HepG2 (cell line): ENCODE data around the gene NEDD8. TPM values are rescaled to one million over a fixed set of nuclear protein-coding genes. Genes with fewer than 3 reads are reported as not detected.

Source experiments
- AGO2 ChIP-seq: fragments of 200-400 bp; formaldehyde crosslinking; optimal IDR thresholded peaks from 2 replicates; pipeline ENCODE3; 2017; ENCODE audit warnings: mild to moderate bottlenecking, low read depth, low read length, moderate library complexity
- ARNTL ChIP-seq: sonication (generic); formaldehyde crosslinking; IDR thresholded peaks from 2 replicates; pipeline ENCODE4 v1.4.0; 2020; ENCODE audit warnings: mild to moderate bottlenecking, missing genetic modification reagents
- FOXA1 ChIP-seq, 2 experiments: fragments of 450-650 bp in 1 of 2; sonication (generic) in 1 of 2; formaldehyde crosslinking in 1 of 2; IDR thresholded peaks; 2 replicates each; pipeline versions ENCODE4 v1.4.0 to v1.6.1; 2016 to 2020; ENCODE audit warnings: missing genetic modification reagents in 1 of 2
- FOXP1 ChIP-seq, 2 experiments: fragments of 450-650 bp in 1 of 2; IDR thresholded peaks; 2 replicates each; pipeline ENCODE4 v1.6.1; 2017 to 2018; ENCODE audit warnings: antibody characterized with exemption in 1 of 2
- GATA4 ChIP-seq: sonication (generic); IDR thresholded peaks from 2 replicates; pipeline ENCODE4 v1.6.1; 2016; ENCODE audit warnings: antibody characterized with exemption, low read depth, borderline replicate concordance
- HOXA9 ChIP-seq: sonication (generic); formaldehyde crosslinking; IDR thresholded peaks from 2 replicates; pipeline ENCODE4 v1.8.1; 2022; ENCODE audit warnings: missing genetic modification reagents, mild to moderate bottlenecking, moderate library complexity, borderline replicate concordance
- JDP2 ChIP-seq: sonication (generic); formaldehyde crosslinking; IDR thresholded peaks from 2 replicates; pipeline ENCODE4 v1.8.1; 2022; ENCODE audit warnings: missing genetic modification reagents, borderline replicate concordance
- KDM4B ChIP-seq: sonication (generic); formaldehyde crosslinking; IDR thresholded peaks from 2 replicates; pipeline ENCODE4 v1.4.0; 2020; ENCODE audit warnings: missing genetic modification reagents
- KLF9 ChIP-seq: IDR thresholded peaks from 2 replicates; pipeline ENCODE4 v1.6.1; 2016; ENCODE audit warnings: low read depth
- LCORL ChIP-seq, 2 experiments: fragments of 450-650 bp in 1 of 2; sonication (generic) in 1 of 2; formaldehyde crosslinking in 1 of 2; IDR thresholded peaks; 2 replicates each; pipeline versions ENCODE4 v1.5.0 to v1.6.1; 2017 to 2020; ENCODE audit warnings: antibody characterized with exemption in 1 of 2, missing genetic modification reagents in 1 of 2
- PHF8 ChIP-seq: sonication (generic); formaldehyde crosslinking; IDR thresholded peaks from 2 replicates; pipeline ENCODE4 v1.5.0; 2020; ENCODE audit warnings: missing genetic modification reagents
- SNAI1 ChIP-seq: sonication (generic); formaldehyde crosslinking; IDR thresholded peaks from 2 replicates; pipeline ENCODE4 v1.5.0; 2020; ENCODE audit warnings: mild to moderate bottlenecking, missing genetic modification reagents, borderline replicate concordance
- SOX6 ChIP-seq, 2 experiments: fragments of 450-650 bp in 1 of 2; sonication (generic) in 1 of 2; formaldehyde crosslinking in 1 of 2; IDR thresholded peaks; 2 replicates each; pipeline versions ENCODE4 v1.4.0 to v1.6.1; 2017 to 2020; ENCODE audit warnings: antibody characterized with exemption in 1 of 2, mild to moderate bottlenecking in 1 of 2, missing genetic modification reagents in 1 of 2
- THRA ChIP-seq: sonication (generic); formaldehyde crosslinking; IDR thresholded peaks from 2 replicates; pipeline ENCODE4 v1.4.0; 2020; ENCODE audit warnings: missing genetic modification reagents, borderline replicate concordance
- ZNF441 ChIP-seq: sonication (generic); formaldehyde crosslinking; IDR thresholded peaks from 2 replicates; pipeline ENCODE4 v1.7.0; 2021; ENCODE audit warnings: missing genetic modification reagents, borderline replicate concordance
- ZNF468 ChIP-seq: sonication (generic); formaldehyde crosslinking; IDR thresholded peaks from 2 replicates; pipeline ENCODE4 v1.8.0; 2022; ENCODE audit warnings: mild to moderate bottlenecking, moderate library complexity, missing genetic modification reagents
- ZNF558 ChIP-seq: sonication (generic); formaldehyde crosslinking; IDR thresholded peaks from 2 replicates; pipeline ENCODE4 v1.9.0; 2022; ENCODE audit warnings: mild to moderate bottlenecking, missing genetic modification reagents, borderline replicate concordance
- ZNF567 ChIP-seq: sonication (generic); formaldehyde crosslinking; IDR thresholded peaks from 2 replicates; pipeline ENCODE4 v1.8.1; 2023; ENCODE audit warnings: mild to moderate bottlenecking, missing genetic modification reagents, borderline replicate concordance
- ZNF678 ChIP-seq: sonication (generic); formaldehyde crosslinking; IDR thresholded peaks from 2 replicates; pipeline ENCODE4 v1.4.0; 2020; ENCODE audit warnings: mild to moderate bottlenecking, missing genetic modification reagents
- ZNF7 ChIP-seq: IDR thresholded peaks from 2 replicates; pipeline ENCODE4 v1.6.1; 2016; ENCODE audit warnings: missing biosample characterization, missing genetic modification reagents
- ZSCAN25 ChIP-seq: sonication (generic); formaldehyde crosslinking; IDR thresholded peaks from 2 replicates; pipeline ENCODE4 v1.8.0; 2022; ENCODE audit warnings: mild to moderate bottlenecking, missing genetic modification reagents
- polyA plus RNA-seq, 8 experiments: library from polyadenylated mRNA; depleted of rRNA in 3 of 8; stranded (reverse) in 7 of 8; unstranded in 1 of 8; fragments of >200 nt; fragmentation: Illumina TruSeq in 4 of 8; extraction: Trizol in 4 of 8; gene quantifications; 2 replicates each; pipeline versions ENCODE4 v1.2.1 to v1.2.3, GENCODE V29; 2011 to 2016; ENCODE audit warnings: low read depth in 4 of 8, missing spikeins in 1 of 8, mixed read lengths in 1 of 8; ENCODE audit not compliant: insufficient read depth in 1 of 8
- total RNA-seq, 5 experiments: library from RNA; depleted of rRNA; stranded (reverse); fragments of >200 nt; fragmentation: Illumina TruSeq; extraction: Trizol; gene quantifications; 2 replicates each; pipeline ENCODE4 v1.2.3, GENCODE V29; 2016; ENCODE audit warnings: low read depth in 1 of 5
- TF ChIP-seq, protein P1 (sequence below): IDR thresholded peaks from 2 replicates; pipeline ENCODE4 v1.6.1; 2016; ENCODE audit warnings: low read depth
- TF ChIP-seq, protein P2 (sequence below): sonication (generic); formaldehyde crosslinking; IDR thresholded peaks from 2 replicates; pipeline ENCODE4 v1.8.0; 2022; ENCODE audit warnings: mild to moderate bottlenecking, missing genetic modification reagents, moderate library complexity
- TF ChIP-seq, protein P3 (sequence below): sonication (generic); formaldehyde crosslinking; IDR thresholded peaks from 2 replicates; pipeline ENCODE4 v1.4.0; 2020; ENCODE audit warnings: missing genetic modification reagents

NEDD8 gene
- total and polyA plus RNA-seq, 2 of the 13 experiments (the other 11 are each of a cell fraction or from before 2014, with no cell fraction given), result 535 to 713 TPM

DNA sequence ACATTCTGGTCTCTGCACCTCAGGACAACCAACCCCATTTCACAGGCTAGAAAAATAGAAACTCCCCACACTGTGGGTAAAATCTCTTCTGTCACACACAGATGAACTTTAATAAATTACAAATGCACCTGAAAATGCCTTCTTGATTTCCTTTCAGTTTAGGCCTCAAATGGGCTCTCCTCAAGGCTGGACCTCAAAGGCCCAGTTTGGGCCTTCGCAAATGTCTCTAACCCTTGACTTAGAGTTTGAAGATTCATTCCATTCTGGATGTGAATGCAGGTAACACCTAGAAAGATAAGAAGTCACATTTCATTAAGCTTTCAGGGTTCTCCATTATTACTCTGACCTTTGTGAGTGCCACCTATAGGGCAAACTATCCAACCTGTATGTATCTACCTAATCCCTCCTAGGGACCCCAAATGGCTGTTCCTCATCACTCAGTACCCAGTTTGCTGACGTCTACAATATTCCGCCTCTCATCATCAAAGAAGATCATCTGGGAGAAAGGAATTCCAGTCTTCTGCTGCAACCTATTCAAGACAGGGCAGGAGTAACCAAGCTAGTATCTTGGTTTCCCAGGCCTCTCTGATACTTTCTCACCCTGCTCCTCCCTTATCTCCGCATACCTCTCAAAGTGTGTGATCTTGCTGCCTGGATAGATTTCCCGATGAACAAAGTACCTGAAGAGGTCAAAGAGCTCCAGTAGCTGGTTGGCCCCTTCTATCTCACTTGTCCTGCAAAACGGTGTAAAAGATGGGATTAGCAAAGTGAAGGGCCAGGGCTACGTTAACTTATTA, 18.1 kb downstream of the NEDD8 start (continued):
- TF ChIP-seq ZSCAN25 (CRISPR knock-in tag) (no peak), SOX6 (IDR thresholded peaks at IDR 0.05) (no peak), SOX6 (CRISPR knock-in tag; IDR thresholded peaks at IDR 0.05) (no peak), FOXA1 (IDR thresholded peaks at IDR 0.05) (no peak), FOXA1 (CRISPR knock-in tag; IDR thresholded peaks at IDR 0.05) (no peak), SNAI1 (CRISPR knock-in tag) (0 out of 2 replicates have a peak, but pooled peaks have one; percentile 38), KDM4B (no peak), GATA4 (no peak), JDP2 (no peak), ZNF678 (no peak), ZNF468 (CRISPR knock-in tag) (no peak), ZNF7 (CRISPR knock-in tag) (0 out of 2 replicates have a peak, but pooled peaks have one; percentile 46), ZNF558 (no peak), FOXP1 (IDR thresholded peaks at IDR 0.05) (no peak), FOXP1 (CRISPR knock-in tag; IDR thresholded peaks at IDR 0.05) (no peak), HOXA9 (CRISPR knock-in tag) (no peak), ARNTL (no peak), LCORL (IDR thresholded peaks at IDR 0.05) (no peak), LCORL (CRISPR knock-in tag; IDR thresholded peaks at IDR 0.05) (no peak; the same call in 1 of the 2 replicates), ZNF441 (CRISPR knock-in tag) (no peak), KLF9 (CRISPR knock-in tag) (no peak), ZNF567 (CRISPR knock-in tag) (no peak), AGO2 (no peak), THRA (CRISPR knock-in tag) (no peak), PHF8 (CRISPR knock-in tag) (no peak)
- TF ChIP-seq, protein P1, sequence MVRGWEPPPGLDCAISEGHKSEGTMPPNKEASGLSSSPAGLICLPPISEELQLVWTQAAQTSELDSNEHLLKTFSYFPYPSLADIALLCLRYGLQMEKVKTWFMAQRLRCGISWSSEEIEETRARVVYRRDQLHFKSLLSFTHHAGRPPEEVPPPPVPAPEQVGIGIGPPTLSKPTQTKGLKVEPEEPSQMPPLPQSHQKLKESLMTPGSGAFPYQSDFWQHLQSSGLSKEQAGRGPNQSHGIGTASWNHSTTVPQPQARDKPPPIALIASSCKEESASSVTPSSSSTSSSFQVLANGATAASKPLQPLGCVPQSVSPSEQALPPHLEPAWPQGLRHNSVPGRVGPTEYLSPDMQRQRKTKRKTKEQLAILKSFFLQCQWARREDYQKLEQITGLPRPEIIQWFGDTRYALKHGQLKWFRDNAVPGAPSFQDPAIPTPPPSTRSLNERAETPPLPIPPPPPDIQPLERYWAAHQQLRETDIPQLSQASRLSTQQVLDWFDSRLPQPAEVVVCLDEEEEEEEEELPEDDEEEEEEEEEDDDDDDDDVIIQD (CRISPR knock-in tag), result no peak
- TF ChIP-seq, protein P2, sequence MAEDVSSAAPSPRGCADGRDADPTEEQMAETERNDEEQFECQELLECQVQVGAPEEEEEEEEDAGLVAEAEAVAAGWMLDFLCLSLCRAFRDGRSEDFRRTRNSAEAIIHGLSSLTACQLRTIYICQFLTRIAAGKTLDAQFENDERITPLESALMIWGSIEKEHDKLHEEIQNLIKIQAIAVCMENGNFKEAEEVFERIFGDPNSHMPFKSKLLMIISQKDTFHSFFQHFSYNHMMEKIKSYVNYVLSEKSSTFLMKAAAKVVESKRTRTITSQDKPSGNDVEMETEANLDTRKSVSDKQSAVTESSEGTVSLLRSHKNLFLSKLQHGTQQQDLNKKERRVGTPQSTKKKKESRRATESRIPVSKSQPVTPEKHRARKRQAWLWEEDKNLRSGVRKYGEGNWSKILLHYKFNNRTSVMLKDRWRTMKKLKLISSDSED (CRISPR knock-in tag), result no peak
- TF ChIP-seq, protein P3, sequence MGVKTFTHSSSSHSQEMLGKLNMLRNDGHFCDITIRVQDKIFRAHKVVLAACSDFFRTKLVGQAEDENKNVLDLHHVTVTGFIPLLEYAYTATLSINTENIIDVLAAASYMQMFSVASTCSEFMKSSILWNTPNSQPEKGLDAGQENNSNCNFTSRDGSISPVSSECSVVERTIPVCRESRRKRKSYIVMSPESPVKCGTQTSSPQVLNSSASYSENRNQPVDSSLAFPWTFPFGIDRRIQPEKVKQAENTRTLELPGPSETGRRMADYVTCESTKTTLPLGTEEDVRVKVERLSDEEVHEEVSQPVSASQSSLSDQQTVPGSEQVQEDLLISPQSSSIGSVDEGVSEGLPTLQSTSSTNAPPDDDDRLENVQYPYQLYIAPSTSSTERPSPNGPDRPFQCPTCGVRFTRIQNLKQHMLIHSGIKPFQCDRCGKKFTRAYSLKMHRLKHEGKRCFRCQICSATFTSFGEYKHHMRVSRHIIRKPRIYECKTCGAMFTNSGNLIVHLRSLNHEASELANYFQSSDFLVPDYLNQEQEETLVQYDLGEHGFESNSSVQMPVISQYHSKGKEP (CRISPR knock-in tag), result no peak
